ENCODE results near the gene IL15RA. TPM values are rescaled to one million over a fixed set of nuclear protein-coding genes. Genes with fewer than 3 reads are reported as not detected.
A peak's percentile ranks its signal among the peaks of the same experiment; 100 is the strongest.
"Not testable (repeated sequence)": the region's sequence is repeated elsewhere in the genome, so short reads cannot be mapped to it uniquely, and the experiment has no call there.

Gene IL15RA
- total and polyA plus RNA-seq, 5 donors from 2014 or later, result 9.1 to 17.7 (median 9.9) TPM

DNA sequence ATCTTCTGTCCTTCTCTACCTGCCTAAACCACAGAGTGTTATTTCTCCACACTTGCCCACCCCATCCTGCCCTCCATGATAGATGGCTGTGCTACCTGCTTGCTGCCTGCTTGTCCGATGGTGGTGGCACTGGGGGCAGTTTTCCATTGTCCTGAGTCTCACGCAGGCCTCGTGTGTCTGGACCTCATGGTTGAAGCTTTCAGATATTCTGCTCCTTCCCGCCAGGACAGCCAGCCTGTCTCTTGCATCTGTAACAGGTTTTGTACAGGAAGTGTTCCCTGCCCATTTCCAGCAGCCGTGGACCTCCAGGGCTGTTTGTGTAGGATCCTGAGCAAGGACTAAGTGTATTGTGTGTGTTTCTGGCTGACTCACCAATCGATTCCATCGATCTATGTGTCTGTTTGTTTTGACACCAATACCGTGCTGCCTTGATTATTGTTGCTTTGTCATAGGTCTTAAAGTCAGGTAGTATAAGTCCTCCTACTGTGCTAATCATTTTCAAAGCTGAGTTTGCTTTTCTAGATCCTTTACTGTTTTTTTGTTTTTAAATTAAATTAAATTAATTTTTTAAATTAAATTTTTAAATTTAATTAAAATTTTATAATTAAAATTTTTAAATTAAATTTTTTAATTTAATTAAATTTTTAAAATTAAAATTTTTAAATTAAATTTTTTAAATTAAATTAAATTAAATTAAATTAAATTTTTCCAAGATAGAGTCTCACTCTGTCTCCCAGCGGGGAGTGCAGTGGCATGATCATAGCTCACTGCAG, 8.5 kb downstream of the IL15RA start:
- Mint-ChIP-seq H3K27ac (peak overlapping the region; percentile 8 to 65 (median 56)), H3K9me3 (no peaks in the 10 kb centered on the region), H3K4me1 (peaks cover 34 to 47% (median 42%) of the 10 kb centered on the region in 4 donors), H3K4me3 (no peak overlapping the region), H3K27me3 (no peaks in the 10 kb centered on the region), H3K36me3 (peaks cover 13% of the 10 kb centered on the region)
- ATAC-seq (ENCODE audit: low read depth in 2 of 2), result no peak
- no peak for DNase-seq
- H3K27ac ChIP-seq (ENCODE audit: insufficient read depth, low read length, poor library complexity, severe bottlenecking), result no peak overlapping the region
- H3K36me3 ChIP-seq (ENCODE audit: control insufficient read depth, insufficient read depth, low read length), result peaks cover 24% of the 10 kb centered on the region
- no peaks in the 10 kb centered on the region for H3K27me3 ChIP-seq (ENCODE audit: control insufficient read depth, insufficient read depth, low read length)
- peaks cover 15% of the 10 kb centered on the region for H3K4me1 ChIP-seq (ENCODE audit: control insufficient read depth, insufficient read depth, low read length, poor library complexity, severe bottlenecking)
- no peak overlapping the region for H3K4me3 ChIP-seq (ENCODE audit: low read depth, low read length)
- no peaks in the 10 kb centered on the region for H3K9me3 ChIP-seq (ENCODE audit: control insufficient read depth in 2 of 2, low read length in 2 of 2)

DNA sequence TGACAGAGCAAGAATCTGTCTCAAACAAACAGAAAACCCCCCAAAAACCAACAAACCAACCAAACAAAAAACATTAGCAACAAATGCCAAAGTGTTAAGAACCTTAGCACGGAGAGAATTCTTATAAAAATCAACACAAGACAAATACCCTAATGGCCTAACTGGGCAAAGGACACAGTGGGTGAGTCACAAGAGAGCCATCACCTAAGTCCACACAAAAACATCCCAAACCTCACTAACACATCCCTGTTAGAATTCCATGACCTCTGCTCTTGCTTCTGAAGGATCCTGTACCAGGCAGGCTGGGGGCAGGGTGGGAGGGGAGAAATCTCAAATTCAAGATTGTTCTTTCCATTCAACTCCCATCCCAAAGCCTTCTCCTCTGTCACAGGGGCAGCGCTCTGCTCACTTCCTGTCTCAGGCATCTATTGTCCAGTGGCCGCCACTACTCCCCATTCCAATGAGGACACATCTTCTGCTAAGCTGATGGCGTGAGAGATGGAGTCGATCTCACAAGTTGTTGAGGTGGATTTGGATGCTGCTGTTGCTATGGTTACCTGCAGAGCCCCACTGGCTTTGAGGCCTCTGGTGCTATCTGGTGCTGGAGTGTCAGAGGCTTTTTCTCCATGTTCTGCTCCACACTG, 9.2 kb downstream of the IL15RA start:
- no peaks in the 10 kb centered on the region for H3K9me3 ChIP-seq (ENCODE audit: control insufficient read depth in 2 of 2, low read length in 2 of 2)
- Mint-ChIP-seq H3K4me1 (peaks cover 28 to 41% (median 37%) of the 10 kb centered on the region in 4 donors), H3K36me3 (peaks cover 13% of the 10 kb centered on the region), H3K4me3 (no peak overlapping the region), H3K27me3 (no peaks in the 10 kb centered on the region), H3K27ac (peak overlapping the region in 2 of 3 donors; percentile 56 to 65), H3K9me3 (no peaks in the 10 kb centered on the region)
- peaks cover 31% of the 10 kb centered on the region for H3K36me3 ChIP-seq (ENCODE audit: control insufficient read depth, insufficient read depth, low read length)
- H3K4me1 ChIP-seq (ENCODE audit: control insufficient read depth, insufficient read depth, low read length, poor library complexity, severe bottlenecking), result peaks cover 15% of the 10 kb centered on the region
- H3K27me3 ChIP-seq (ENCODE audit: control insufficient read depth, insufficient read depth, low read length), result no peaks in the 10 kb centered on the region
- no peak overlapping the region for H3K27ac ChIP-seq (ENCODE audit: insufficient read depth, low read length, poor library complexity, severe bottlenecking)
- DNase-seq (no peak), ATAC-seq (ENCODE audit: low read depth in 2 of 2) (no peak)
- H3K4me3 ChIP-seq (ENCODE audit: low read depth, low read length), result no peak overlapping the region

DNA sequence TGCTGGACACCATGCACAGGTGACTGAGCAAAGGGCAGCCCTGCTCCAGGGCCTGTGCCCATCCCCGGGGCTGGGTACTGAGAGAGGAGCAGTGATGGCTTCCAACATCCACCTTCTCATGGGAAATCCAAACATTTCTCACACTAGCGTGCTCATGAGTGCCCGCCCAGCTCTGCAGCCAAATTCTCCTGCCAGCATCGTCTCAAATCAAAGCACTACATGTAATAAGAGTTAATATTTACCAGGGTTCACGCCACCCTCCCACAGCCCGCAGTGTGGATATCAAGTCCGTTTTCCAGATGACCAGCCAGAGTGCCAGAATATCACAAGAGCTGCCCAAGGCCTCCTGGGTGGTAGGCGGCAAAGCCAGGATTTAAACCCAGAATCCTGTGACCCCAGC, 12.1 kb downstream of the IL15RA start:
- Mint-ChIP-seq H3K4me3 (no peak overlapping the region), H3K27ac (no peak overlapping the region), H3K9me3 (no peaks in the 10 kb centered on the region), H3K27me3 (no peaks in the 10 kb centered on the region), H3K4me1 (peaks cover 8 to 17% (median 13%) of the 10 kb centered on the region in 4 donors), H3K36me3 (peaks cover 24% of the 10 kb centered on the region)
- ATAC-seq (ENCODE audit: low read depth in 2 of 2) (no peak), DNase-seq (no peak)
- H3K36me3 ChIP-seq (ENCODE audit: control insufficient read depth, insufficient read depth, low read length), result peaks cover 52% of the 10 kb centered on the region
- H3K9me3 ChIP-seq (ENCODE audit: control insufficient read depth in 2 of 2, low read length in 2 of 2), result no peaks in the 10 kb centered on the region
- H3K27me3 ChIP-seq (ENCODE audit: control insufficient read depth, insufficient read depth, low read length), result no peaks in the 10 kb centered on the region
- H3K4me1 ChIP-seq (ENCODE audit: control insufficient read depth, insufficient read depth, low read length, poor library complexity, severe bottlenecking), result no peaks in the 10 kb centered on the region
- no peak overlapping the region for H3K4me3 ChIP-seq (ENCODE audit: low read depth, low read length)
- no peak overlapping the region for H3K27ac ChIP-seq (ENCODE audit: insufficient read depth, low read length, poor library complexity, severe bottlenecking)

DNA sequence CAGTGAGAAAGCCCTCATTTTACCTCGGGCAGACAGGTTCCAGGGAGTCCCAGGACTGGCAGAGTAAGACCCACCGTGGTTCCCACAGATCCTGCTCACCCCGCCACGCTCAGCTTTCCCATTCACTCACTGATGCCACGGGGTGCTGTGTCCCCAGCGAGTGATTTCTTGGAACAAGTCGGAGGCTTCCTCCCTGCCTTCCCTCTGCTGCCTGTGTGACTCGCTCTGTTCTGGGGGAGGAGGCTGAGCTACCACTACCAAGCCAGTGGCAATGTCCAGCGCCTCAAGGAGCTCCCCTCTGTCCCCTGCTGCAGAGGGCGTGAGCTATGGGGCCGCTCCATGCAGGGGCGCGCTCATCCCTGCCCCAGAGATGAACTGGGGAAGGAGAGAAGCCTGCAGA, 12.6 kb downstream of the IL15RA start:
- peaks cover 3 to 12% (median 8%) of the 10 kb centered on the region in 4 donors for H3K4me1 Mint-ChIP-seq
- DNase-seq (no peak), ATAC-seq (ENCODE audit: low read depth in 2 of 2) (no peak)
- H3K9me3 Mint-ChIP-seq, result no peaks in the 10 kb centered on the region
- H3K27me3 Mint-ChIP-seq, result no peaks in the 10 kb centered on the region
- no peak overlapping the region for H3K27ac Mint-ChIP-seq
- H3K9me3 ChIP-seq (ENCODE audit: control insufficient read depth in 2 of 2, low read length in 2 of 2), result no peaks in the 10 kb centered on the region
- no peak overlapping the region for H3K27ac ChIP-seq (ENCODE audit: insufficient read depth, low read length, poor library complexity, severe bottlenecking)
- H3K4me1 ChIP-seq (ENCODE audit: control insufficient read depth, insufficient read depth, low read length, poor library complexity, severe bottlenecking), result no peaks in the 10 kb centered on the region
- H3K36me3 Mint-ChIP-seq, result peaks cover 28% of the 10 kb centered on the region
- no peaks in the 10 kb centered on the region for H3K27me3 ChIP-seq (ENCODE audit: control insufficient read depth, insufficient read depth, low read length)
- peaks cover 57% of the 10 kb centered on the region for H3K36me3 ChIP-seq (ENCODE audit: control insufficient read depth, insufficient read depth, low read length)
- H3K4me3 Mint-ChIP-seq, result no peak overlapping the region
- H3K4me3 ChIP-seq (ENCODE audit: low read depth, low read length), result no peak overlapping the region

DNA sequence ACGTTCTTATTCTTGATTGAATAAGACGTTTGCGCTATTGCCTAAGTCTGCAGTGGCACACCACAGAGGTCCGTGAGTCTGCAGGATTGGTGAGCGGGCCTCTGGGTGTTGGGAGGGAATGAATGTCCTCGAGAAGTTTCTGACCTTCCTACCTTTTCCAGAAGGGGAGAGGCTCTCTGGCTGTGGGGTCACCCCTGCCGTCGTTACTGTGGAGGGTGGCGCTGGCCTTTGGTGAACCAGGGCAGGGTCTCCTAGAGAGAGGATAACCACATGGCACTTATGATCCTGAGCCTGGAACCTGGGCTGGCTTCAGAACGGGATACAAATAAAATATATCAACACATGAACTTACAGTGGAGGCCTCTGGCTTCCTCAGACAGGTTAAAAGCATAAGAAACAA, 13.8 kb downstream of the IL15RA start:
- no peaks in the 10 kb centered on the region for H3K9me3 Mint-ChIP-seq
- no peaks in the 10 kb centered on the region for H3K27me3 Mint-ChIP-seq
- H3K27me3 ChIP-seq (ENCODE audit: control insufficient read depth, insufficient read depth, low read length), result no peaks in the 10 kb centered on the region
- DNase-seq (no peak), ATAC-seq (ENCODE audit: low read depth in 2 of 2) (no peak)
- no peaks in the 10 kb centered on the region for H3K4me1 ChIP-seq (ENCODE audit: control insufficient read depth, insufficient read depth, low read length, poor library complexity, severe bottlenecking)
- no peak overlapping the region for H3K27ac Mint-ChIP-seq
- H3K4me3 Mint-ChIP-seq, result no peak overlapping the region
- peaks cover 62% of the 10 kb centered on the region for H3K36me3 ChIP-seq (ENCODE audit: control insufficient read depth, insufficient read depth, low read length)
- H3K27ac ChIP-seq (ENCODE audit: insufficient read depth, low read length, poor library complexity, severe bottlenecking), result no peak overlapping the region
- H3K4me1 Mint-ChIP-seq, result peaks cover 0 to 7% (median 3%) of the 10 kb centered on the region in 4 donors
- peaks cover 30% of the 10 kb centered on the region for H3K36me3 Mint-ChIP-seq
- H3K4me3 ChIP-seq (ENCODE audit: low read depth, low read length), result no peak overlapping the region
- no peaks in the 10 kb centered on the region for H3K9me3 ChIP-seq (ENCODE audit: control insufficient read depth in 2 of 2, low read length in 2 of 2)

DNA sequence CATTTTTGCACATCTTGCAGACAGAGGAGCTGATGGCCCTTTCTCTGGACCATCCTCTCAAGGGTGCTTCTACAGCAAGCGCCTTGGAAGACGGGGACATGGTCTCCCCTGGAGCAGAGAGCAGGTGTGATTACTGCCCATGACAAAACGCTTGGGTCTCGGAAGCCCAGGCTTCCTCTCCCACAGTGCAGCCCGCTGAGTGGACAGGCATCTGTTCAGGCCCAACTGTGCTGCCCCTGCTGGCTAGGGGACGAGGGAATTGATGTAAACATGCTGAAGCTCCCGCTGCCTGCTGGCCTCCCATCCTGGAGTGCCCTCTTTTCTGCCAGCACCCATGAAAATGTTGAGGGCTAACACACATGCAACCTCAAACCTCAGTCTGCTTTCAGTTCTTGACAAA, 14.3 kb downstream of the IL15RA start:
- no peak overlapping the region for H3K27ac ChIP-seq (ENCODE audit: insufficient read depth, low read length, poor library complexity, severe bottlenecking)
- Mint-ChIP-seq H3K27me3 (no peaks in the 10 kb centered on the region), H3K4me3 (no peak overlapping the region), H3K27ac (no peak overlapping the region), H3K36me3 (peaks cover 29% of the 10 kb centered on the region), H3K4me1 (peaks cover 0 to 3% (median 1%) of the 10 kb centered on the region in 4 donors), H3K9me3 (no peaks in the 10 kb centered on the region)
- no peaks in the 10 kb centered on the region for H3K4me1 ChIP-seq (ENCODE audit: control insufficient read depth, insufficient read depth, low read length, poor library complexity, severe bottlenecking)
- H3K9me3 ChIP-seq (ENCODE audit: control insufficient read depth in 2 of 2, low read length in 2 of 2), result no peaks in the 10 kb centered on the region
- H3K4me3 ChIP-seq (ENCODE audit: low read depth, low read length), result no peak overlapping the region
- H3K27me3 ChIP-seq (ENCODE audit: control insufficient read depth, insufficient read depth, low read length), result no peaks in the 10 kb centered on the region
- H3K36me3 ChIP-seq (ENCODE audit: control insufficient read depth, insufficient read depth, low read length), result peaks cover 59% of the 10 kb centered on the region
- no peak for ATAC-seq (ENCODE audit: low read depth in 2 of 2)
- DNase-seq, result no peak

DNA sequence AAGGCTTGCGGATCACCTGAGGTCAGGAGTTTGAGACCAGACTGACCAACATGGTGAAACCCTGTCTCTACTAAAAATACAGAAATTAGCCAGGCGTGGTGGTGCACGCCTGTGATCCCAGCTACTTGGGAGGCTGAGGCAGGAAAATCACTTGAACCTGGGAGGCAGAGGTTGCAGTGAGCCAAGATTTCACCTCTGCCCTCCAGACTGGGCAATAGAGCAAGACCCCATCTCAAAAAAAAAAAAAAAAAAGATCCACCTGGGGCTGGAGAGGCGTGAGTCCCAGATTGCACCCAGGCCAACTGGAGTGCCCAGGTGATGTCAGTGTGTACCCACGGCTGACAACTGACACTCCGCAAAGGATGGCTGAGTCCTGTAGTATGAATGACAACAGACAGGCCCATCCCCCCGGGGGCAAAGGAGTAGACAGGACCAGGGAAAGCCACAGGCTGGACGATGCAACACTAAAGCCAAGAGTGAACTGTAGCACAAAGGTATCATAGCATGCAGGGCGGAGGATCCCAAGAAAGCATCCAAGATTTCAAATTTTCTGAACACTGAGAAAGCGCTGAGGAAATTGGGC, 14.9 kb downstream of the IL15RA start:
- not testable (repeated sequence) for DNase-seq; ATAC-seq (ENCODE audit: low read depth in 2 of 2); H3K27me3 ChIP-seq (ENCODE audit: control insufficient read depth, insufficient read depth, low read length); H3K4me3 ChIP-seq (ENCODE audit: low read depth, low read length); H3K4me1 Mint-ChIP-seq; H3K27me3 Mint-ChIP-seq; H3K9me3 ChIP-seq (ENCODE audit: control insufficient read depth in 2 of 2, low read length in 2 of 2); H3K4me1 ChIP-seq (ENCODE audit: control insufficient read depth, insufficient read depth, low read length, poor library complexity, severe bottlenecking); H3K9me3 Mint-ChIP-seq; H3K27ac ChIP-seq (ENCODE audit: insufficient read depth, low read length, poor library complexity, severe bottlenecking); H3K4me3 Mint-ChIP-seq
- peaks cover 61% of the 10 kb centered on the region for H3K36me3 ChIP-seq (ENCODE audit: control insufficient read depth, insufficient read depth, low read length)
- Mint-ChIP-seq H3K36me3 (peaks cover 31% of the 10 kb centered on the region), H3K27ac (peak overlapping the region in 1 of 3 donors; percentile 83)

Measured in CD4-positive, CD25-positive, alpha-beta regulatory T cell (primary cell).